Prostate gland (tissue), 2 donors: ENCODE measurements around the gene ARHGAP26.

Experiments
- CTCF ChIP-seq, 4 experiments: fragments of 200-600 bp in 2 of 4; fragments of 450-650 bp in 2 of 4; sonication (generic) in 2 of 4; IDR thresholded peaks; 1 replicate in 3 of 4; 2 replicates in 1 of 4; pipeline ENCODE4 v1.5.1; 2016 to 2019; ENCODE audit warnings: antibody characterized with exemption in 4 of 4, mild to moderate bottlenecking in 2 of 4, moderate library complexity in 2 of 4
- POLR2A ChIP-seq: fragments of 450-650 bp; IDR thresholded peaks from one replicate; pipeline ENCODE4 v1.6.1; 2016; ENCODE audit warnings: antibody characterized with exemption, mild to moderate bottlenecking
- POLR2AphosphoS5 ChIP-seq: sonication (generic); formaldehyde crosslinking; IDR thresholded peaks from one replicate; pipeline ENCODE4 v1.6.1; 2017; ENCODE audit warnings: antibody characterized with exemption

DNA sequence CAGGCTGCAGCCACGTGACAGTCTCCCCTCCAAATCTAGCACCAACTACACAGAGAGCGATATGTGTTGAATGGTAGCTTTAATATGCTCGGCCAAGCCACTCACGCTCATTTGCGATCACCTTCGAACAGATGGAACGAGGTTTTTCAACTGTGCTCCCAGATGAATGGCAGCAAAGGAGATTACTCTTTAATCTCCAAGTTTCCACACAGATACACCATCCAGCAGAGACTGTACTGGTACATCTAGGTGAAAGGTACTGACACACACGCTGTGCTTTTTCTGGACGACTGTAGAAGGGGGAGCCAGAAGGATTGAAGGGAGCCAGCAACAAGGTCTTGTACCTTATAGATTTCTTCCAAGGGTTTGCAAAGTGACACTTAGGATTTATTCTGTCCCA lies 369.4 kb downstream of the ARHGAP26 start:
- no peak for TF ChIP-seq CTCF (IDR thresholded peaks at IDR 0.05)
- TF ChIP-seq POLR2A: no peak
- TF ChIP-seq POLR2AphosphoS5: no peak
